HL-60/S4 treated with retinoic acid at 250 ng/mL for 4 days and 3 days (cell line): ENCODE measurements around the gene GATB.

Experiments
- in situ Hi-C: fragments of 300-500 bp; cut with MboI; formaldehyde crosslinking; loops from 2 replicates; pipeline ENCODE4 v1.7.0; 2022; ENCODE audit warnings: low sequenced_read_pairs

The GATB gene

DNA sequence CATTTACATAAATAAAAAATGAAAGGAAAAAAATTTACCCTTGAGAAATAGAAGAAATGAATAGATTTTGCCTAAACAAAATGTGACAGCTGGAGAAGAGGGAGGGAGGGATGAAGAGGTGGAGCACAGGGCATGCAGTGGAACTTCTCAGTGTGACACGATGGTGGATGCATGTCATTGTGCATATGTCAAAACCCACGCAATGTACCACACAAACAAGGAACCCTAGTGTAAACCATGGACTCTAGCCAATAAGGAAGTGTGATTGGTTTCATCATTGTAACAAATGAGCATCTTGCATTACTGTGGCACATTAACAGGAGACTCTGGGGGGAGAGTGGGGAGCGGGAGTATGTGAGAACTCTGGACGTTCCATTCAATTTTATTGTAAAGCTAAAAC lies 58.6 kb downstream of the GATB start:
- in situ Hi-C loops: no loop called here

DNA sequence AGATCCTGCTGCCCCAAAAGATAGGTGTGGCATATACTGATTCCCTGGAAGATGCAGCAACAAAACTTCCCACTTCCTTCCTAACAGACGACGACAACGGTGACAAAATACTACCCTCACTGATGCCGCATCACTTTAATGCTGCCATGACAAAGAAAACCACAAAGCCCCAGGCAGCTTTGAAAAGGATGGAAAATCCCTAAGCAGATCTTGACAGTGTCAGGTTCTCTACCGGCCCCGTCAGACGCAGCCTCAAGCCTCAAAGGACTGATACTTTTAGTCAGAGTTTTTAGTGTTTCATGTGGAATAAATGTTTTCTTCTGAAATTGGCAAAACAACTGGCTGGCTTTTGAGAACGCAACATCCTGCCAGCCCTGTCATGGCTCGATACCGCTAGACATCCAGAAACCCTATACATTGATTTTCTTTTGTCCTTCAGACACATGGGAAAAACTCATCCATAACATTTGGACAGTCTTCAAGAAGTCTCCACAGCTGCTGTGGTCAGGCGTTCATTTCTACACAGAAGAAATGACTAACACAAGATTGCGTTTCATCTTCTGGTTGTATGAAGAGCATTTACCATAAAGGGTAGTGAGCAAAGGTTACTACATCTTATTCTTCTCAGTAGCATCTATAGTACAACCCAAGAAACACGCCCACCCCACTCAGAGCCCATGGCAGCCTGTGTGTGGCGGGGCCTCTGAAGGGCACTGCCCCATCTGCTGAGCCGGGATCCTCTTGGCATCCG lies 60.1 kb downstream of the GATB start:
- in situ Hi-C loops: no loop called here

DNA sequence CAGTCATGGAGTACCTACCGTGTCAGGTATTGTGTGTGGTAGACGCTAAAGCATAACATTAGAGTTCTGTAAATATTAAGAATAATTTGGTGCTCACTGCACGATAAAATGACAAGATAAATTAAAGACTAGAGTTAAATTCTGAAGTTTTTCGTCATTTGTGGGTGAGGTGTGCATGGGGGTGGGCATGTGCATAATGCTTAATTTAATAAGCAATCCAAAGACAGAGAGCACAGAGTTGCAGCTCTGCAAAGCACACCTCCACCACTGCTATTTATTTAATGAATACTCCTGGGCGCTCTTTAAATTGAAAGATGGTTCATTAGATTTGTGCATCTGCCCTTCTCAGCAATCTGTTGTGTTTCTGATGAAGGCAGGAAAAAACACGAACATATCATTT lies 62.6 kb downstream of the GATB start:
- in situ Hi-C loops: no loop called here

DNA sequence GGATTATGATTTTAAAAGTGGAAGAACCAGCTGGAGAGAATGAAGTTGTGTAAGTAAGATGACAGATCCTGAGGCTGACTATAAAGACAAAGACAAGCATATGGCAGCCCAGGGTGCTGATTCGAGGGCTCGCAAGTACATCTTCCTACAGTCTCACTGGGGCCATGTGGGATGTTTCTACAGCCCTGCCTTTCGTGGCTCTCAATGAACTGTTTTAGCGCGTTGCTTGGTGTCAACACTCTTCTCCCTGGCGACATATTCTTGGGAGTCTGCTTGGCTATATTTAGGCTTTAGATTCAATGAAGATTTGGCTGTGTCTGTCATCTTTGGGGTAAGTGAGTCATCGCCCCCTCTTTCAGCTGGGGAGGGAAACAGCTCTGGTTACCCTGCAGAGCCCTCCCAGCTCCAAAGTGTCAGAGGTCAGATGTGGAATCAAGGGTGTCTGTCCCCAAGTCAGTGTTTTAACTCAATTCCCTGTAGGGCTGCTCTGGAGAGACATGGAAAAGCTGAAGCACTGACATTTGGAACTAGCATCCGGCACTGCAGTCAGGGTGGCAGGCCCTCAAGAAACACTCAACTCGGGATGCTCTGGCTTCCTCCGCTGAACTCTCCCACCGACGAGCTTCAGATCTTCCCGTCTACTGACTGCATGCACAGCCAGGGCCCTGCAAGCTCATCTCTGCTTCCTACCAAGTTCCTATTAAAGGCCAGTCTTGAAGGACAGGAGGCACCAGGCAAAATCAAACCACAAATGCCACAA lies 65.7 kb downstream of the GATB start:
- in situ Hi-C loops: no loop called here

DNA sequence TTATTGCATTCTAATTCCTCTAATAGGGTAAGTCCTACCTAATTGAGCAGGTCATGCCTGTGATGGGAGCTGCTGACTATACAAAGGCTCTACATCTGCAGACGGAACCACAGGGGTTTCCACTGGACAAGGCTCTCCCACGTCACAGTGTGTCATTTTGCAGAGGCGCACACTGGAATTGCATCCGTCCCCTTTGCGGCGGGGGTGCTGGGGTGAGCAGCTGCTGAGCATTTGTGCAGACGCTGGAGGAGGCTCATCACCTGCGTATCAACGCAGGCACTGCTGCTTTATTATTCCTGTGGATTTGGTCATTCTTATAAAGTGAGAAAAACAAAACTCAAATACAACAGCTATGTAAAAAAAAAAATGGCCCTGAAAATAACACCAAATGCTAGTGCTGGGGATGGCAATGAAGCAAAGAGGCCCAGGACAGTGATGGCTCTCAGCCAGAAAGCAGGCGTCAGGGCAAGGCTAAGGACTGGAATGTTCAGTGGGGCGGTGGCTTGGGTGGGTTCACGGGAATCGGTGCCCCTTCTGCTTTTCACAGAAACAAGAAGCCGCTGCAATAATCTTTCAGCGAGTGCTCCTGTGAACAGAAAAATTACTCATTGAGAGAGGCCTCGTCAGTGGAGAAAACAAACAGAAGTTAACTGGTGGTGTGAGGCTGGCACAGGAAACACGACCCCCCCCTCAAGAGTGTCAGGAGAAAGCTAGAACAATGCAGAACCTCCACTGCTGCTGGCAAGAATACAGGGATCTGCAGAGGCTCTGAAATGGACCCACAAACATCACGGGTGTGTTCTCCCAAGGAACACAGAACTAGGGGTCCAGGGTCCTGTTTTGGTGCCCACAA lies 67.8 kb downstream of the GATB start:
- in situ Hi-C loops: no loop called here

DNA sequence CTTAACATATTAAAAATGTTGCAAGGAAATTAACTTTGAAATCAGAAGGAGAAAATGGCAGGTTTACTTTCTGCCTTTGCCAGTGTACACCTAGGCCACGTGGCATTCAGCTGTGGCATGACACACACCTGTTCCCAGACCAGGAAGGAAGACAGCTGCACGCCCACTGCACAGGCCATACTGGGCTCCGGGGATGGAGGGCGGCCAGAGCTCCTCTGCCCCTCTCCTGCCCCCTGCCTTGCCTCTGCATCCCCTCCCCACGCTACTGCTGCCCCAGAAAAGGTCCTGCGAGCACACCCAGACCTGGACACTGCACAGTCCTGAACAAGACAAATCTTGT lies 68.4 kb downstream of the GATB start:
- in situ Hi-C loops: no loop called here

DNA sequence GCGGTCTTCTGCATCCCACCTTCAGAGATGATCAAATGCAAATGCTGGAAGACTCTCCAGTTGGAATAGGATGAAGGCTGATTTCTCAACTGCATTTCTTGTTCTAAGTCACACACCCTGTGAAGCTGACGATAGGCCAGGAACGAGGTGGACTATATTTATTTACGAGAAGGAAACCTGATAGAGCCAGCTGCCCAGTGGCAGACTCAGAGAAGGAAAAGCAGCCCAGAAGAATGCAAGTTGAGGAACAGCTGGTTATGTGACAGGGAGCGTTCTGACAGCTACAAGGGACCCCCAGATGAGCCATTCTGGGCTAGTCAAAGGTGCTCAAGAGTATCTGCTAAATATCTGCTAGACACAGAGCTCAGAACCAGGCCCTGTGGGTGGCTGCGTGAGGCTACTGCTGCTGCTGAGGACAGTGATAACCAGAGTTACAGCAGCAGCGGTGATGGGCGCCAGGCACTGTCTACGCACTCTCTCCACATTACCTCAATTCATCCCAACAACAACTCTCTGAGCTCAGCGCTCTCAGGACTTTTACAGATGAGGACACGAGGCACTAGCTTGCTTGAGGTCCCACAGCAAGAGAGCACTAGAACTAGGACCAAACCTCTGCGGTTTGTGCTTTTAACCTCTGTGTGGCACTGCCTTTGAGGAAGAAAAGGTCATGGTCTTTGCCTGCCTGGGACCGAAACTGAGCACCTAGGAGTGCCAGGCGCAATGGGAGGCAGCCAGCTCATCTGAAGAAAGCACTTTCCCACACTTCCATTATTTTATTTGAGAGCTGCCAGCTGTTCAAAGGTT lies 69.0 kb downstream of the GATB start:
- in situ Hi-C loops: no loop called here

DNA sequence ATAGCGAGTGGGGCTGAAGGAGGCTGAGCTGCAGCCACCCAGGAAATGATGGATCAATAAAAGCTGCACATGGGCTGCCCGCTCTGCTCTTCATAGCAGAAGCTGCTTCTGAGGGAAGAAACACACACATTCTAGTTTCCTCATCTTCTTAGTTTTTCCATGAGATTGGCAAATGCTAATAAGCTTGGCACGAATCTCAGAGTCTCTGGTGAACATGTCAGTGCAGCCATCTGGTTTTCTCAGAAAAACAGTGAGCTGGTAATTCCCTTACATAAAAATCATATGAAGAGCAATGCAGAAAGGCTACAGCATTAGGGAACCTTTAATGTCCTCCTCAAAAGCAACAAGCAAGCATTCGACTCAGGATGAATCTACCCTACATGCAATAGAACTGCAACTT lies 69.9 kb downstream of the GATB start:
- in situ Hi-C loops: no loop called here

DNA sequence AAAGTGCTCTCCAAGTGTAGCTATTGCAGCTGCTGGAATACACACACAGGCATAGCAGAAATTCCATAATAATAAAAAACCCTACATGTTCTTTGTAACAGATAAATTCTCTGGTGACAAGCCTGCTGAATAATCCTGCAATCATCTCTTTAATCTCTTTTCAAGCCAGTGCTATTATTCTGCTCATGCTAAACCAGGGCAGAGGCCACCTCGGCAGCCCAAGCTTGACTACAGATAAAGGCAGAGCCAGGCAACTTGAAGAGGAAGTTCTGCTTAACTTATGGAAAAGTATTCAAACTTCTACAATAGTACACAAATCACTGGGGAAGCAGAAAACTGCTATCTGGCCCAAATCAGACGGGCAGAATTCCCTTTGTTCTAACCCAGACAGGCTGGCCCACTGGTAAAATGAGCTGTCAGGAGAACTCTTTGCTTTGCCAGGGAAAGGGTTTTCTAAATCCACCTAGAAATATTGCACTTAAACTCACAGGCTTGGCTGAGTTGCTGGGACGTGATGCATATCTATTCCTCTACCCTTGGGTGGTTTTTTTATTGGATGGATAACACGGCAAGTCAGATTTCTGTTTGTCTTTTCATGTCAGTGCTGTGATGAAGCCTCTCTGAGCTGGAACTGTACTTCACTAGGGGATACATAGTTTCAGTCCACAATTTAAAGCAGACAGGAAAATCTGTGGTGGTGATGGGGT lies 70.5 kb downstream of the GATB start:
- in situ Hi-C loops: no loop called here

DNA sequence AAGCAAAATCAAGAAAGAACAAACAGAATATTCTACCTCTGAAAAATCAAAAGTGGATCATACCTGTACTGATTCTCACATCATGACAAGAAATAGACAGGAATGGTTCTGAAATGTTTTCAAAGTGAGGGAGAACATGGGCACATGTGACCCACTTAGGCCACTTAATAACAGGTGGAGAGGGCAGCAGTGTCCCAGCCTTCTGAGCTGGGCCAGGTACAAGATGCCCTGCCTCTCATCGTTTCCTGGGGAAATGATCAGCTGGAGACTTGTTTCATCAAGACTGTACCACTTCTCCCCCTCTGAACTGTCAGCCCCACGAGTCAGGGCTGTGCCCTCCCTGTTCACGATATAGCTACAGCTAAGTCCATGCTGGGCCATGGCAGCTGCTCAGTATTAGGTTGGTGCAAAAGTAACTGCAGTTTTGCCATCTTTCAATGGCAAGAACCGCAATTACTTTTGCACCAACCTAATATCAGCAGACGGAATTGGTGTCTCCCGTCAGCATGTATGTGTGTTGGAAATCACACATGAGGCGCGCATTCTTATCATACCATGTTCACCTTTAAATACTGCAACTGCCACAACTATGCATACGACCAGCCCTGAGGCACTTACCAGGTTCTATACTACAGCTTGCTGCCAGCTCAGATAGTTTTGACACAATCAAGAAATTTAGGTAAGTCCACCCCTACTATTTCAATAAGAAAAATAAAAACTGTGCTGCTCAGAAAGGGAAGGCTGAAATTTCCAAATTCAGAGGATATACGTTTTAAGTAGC lies 71.4 kb downstream of the GATB start:
- in situ Hi-C loops: no loop called here

DNA sequence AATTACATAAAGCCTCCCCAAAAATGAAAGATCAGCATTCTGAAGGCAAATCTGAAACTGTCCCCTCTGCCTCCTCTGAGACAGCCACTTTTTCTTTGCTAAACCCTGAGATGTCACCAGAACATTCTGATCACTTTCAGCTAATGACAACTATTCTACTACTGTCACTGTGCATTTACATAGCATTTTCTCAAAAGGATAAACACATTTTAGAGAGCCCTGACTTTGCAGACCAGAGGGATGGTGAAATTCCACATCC lies 72.1 kb downstream of the GATB start:
- in situ Hi-C loops: no loop called here

DNA sequence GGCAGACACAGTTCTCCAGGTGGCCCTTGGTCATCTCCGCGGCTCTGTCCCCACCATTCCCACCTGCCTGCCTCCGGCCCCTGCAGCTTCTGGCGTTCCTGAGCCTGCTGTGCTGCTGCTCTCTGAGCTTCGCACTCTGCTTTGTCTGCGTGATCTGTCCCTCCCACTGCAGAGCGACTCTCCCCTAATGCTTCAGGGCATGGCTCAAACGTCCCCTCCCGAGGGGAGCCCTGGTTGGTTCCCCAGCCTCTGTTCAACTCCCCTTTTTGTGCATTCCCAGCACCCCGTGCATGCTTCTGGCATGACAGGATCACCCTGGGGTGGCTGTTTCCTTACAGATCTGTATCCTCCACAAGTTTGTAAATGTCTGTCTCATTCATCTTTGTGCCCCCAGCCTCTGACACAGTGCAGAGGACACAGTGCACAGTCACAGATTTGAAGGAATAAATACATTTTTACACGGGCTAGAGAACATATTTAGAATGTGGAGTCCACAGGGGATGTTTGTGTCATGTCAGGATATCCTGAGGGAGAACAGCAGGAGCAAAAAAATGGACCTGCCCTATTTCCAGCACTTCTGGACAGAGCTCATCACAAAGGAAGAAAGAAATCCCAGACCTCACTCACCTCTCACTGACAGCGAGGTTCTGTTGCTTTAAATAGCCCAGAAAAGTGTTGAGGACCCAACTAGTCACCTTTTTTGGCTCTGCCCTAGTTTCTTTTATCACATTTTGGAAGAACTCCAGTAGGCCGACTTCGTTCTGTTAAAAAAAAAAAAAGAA lies 72.6 kb downstream of the GATB start:
- in situ Hi-C loops: no loop called here

DNA sequence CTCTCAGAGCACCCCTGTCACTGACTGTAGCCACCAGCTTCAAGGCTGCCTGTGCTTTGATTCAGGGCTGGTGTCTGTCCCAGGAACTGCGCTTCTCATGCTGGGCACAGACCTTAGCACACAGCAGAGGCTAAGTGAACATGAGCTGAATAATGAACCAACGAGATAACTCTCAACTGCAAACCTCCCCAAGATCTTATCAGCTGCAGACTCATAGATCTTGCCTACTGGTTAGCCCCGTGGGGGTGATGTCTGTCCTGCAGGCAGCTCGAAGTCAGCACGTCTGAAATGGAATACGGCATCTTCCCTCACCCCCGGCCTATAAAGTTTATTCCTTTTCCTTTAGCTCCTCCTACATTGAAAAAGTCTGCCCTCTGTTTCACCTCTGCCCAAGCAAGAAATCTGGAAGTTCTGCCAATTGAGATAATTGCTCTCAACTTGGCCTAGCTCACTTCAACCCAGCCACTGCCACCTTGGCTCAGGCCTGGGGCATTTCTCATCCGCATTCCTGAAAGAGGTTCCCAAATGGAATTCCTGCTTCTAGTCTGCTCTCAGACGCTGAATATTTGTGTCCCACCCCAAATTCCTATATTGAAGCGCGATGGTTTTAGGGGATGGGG lies 73.7 kb downstream of the GATB start:
- in situ Hi-C loops: no loop called here

DNA sequence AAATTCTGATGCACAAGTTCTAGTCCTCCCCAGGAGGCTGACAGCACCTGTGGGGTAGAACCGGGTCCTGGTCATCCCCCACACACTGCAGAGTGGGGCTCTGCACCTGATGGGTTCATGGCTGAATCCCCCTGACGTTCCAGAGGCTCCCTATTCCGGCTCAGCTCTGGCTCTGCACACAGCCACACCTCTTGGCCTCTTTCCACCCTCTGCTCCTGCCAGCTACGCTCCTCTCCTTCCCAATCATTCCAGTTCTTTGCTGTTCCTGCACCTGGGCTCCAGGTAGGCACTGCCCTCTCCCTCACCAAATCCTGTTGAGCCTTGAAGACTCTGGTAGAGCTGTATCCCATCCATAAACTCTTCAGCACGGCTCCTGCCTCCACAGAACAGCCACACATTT lies 75.5 kb downstream of the GATB start:
- in situ Hi-C loops: no loop called here

DNA sequence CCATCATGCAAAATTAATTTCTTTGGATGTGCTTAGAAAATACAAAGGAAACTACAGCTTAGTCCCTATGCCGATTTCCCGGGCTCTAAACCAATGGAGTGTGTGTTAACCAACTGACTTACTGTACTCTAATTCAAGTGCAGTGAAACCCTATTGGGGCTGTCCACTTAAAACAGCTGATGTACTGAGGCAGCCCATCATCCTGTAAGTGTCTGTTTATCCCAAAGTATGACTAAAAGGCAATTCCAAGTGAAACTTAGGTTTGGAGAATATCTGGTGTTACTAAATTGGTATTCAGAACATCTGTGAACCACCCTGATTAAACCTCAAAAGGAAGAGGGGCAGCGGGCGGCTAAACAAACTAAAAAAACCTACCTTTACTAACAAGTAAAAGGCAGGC lies 79.7 kb downstream of the GATB start:
- in situ Hi-C loops: no loop called here

DNA sequence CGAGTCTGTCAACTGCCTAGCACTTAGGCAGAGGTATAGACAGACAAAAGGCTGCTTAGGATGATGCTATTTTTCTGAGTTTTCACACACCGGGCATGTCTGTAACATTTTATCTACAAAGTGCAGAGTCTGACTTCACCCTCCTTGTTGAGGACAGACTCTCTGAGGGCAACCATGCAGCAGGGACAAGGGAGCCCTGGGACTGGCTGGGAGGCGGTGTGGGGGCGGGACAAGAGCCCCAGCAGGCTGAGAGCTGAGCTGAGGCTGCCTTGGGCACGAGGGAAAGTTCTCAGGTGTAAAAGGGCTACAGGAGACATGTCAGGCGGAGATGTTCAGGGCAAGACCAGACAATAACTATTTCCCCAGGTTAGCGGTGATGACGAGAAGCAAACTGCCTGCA lies 81.6 kb downstream of the GATB start:
- in situ Hi-C loops: no loop called here

DNA sequence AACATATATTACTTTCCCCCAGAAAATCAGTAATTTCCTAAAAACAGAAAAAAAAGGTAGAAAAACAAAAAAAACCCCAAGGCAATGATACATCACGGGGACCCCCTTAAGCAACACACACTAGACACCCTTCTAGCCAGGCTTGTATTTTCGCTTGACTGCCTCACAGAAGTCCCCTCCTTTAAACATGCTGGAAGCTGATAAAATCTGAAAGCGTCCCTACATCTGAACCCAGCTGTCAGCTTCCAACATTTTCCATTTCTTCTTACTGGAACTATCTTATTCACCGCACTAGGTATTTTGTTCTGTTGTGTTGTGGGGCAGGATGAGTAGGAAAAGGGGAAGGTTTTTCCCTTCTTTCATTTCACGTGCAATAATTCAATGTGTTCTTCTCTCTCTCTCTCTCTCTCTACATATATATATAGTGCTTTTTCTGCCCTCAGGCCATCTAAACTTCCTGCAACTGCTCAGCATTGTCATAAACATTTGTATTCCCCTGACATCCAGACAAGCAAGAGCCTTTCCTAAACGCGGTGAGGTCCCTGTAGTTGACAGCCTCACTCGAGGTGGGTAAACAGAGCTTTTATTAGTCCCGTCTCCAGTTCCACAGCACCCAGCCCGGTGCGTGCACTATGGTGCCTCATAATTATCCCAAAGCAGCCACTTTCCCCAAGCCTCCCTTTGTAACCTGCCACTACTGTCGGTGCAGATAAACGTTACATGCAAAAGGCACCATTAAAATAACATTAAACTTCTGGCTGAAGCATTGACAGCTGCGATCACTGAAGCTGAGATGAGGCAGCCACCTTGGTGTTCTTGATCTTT lies 82.5 kb downstream of the GATB start:
- in situ Hi-C loops: no loop called here

DNA sequence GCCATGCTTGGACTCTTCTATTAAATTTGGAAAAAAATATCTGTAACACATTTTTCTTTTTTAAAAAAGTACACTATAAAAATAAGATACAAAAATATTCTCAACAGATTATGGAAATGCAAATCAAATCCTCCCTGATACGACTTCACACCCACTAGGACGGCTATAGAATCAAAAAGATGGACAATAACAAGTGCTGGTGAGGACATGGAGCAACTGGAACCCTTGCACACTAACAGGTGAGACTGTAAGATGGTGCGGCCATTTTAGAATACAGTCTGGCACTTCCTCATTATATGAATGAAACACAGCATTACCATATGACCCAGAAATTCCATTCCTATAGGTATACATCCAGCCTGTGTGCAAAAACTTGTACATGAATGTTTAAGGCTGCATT lies 83.6 kb downstream of the GATB start:
- in situ Hi-C loops: no loop called here
